ENCODE measurements around the gene ACP2. TPM values are rescaled to one million over a fixed set of nuclear protein-coding genes. Genes with fewer than 3 reads are reported as not detected.
"Not testable (repeated sequence)": the region's sequence is repeated elsewhere in the genome, so short reads cannot be mapped to it uniquely, and the experiment has no call there.

The ACP2 gene
- polyA plus RNA-seq, 1 donor = 20.9 TPM

- no peak for DNase-seq (ENCODE audit: low read depth)
These were observed 5.9 kb downstream of the ACP2 start for GRCh38 chr11:47242596-47243192.

GRCh38 chr11:47241841-47242301 is 6.7 kb downstream of the ACP2 start:
- no peak for DNase-seq (ENCODE audit: low read depth)

GRCh38 chr11:47239852-47240251 is 8.8 kb downstream of the ACP2 start:
- DNase-seq (ENCODE audit: low read depth) = no peak

- DNase-seq (ENCODE audit: low read depth) = no peak
These were observed 12.1 kb downstream of the ACP2 start for GRCh38 chr11:47236482-47236881.

GRCh38 chr11:47235163-47235562 is 13.5 kb downstream of the ACP2 start:
- DNase-seq (ENCODE audit: low read depth) = no peak

- DNase-seq (ENCODE audit: low read depth) = no peak
These were observed 13.9 kb downstream of the ACP2 start for GRCh38 chr11:47234669-47235100.

- no peak for DNase-seq (ENCODE audit: low read depth)
These were observed 14.5 kb downstream of the ACP2 start for GRCh38 chr11:47233989-47234668.

GRCh38 chr11:47233051-47233450 is 15.6 kb downstream of the ACP2 start:
- DNase-seq (ENCODE audit: low read depth) = no peak

GRCh38 chr11:47229161-47229560 is 19.5 kb downstream of the ACP2 start:
- DNase-seq (ENCODE audit: low read depth) = no peak

GRCh38 chr11:47225552-47226400 is 22.8 kb downstream of the ACP2 start:
- DNase-seq (ENCODE audit: low read depth) = no peak

- no peak for DNase-seq (ENCODE audit: low read depth)
These were observed 25.9 kb downstream of the ACP2 start for GRCh38 chr11:47222696-47223095.

- no peak for DNase-seq (ENCODE audit: low read depth)
These were observed 28.2 kb downstream of the ACP2 start for GRCh38 chr11:47220401-47220821.

- DNase-seq (ENCODE audit: low read depth) = no peak
These were observed 32.4 kb downstream of the ACP2 start for GRCh38 chr11:47216121-47216798.

- DNase-seq (ENCODE audit: low read depth) = no peak
These were observed 33.2 kb downstream of the ACP2 start for GRCh38 chr11:47215366-47215910.

- DNase-seq (ENCODE audit: low read depth) = no peak
These were observed 34.6 kb downstream of the ACP2 start for GRCh38 chr11:47213950-47214565.

GRCh38 chr11:47212938-47213337 is 35.7 kb downstream of the ACP2 start:
- DNase-seq (ENCODE audit: low read depth) = no peak

- no peak for DNase-seq (ENCODE audit: low read depth)
These were observed 40.0 kb downstream of the ACP2 start for GRCh38 chr11:47208628-47209027.

GRCh38 chr11:47208008-47208552 is 40.5 kb downstream of the ACP2 start:
- DNase-seq (ENCODE audit: low read depth) = not testable (repeated sequence)

GRCh38 chr11:47207459-47207858 is 41.2 kb downstream of the ACP2 start:
- no peak for DNase-seq (ENCODE audit: low read depth)

GRCh38 chr11:47206577-47206976 is 42.0 kb downstream of the ACP2 start:
- not testable (repeated sequence) for DNase-seq (ENCODE audit: low read depth)

- DNase-seq (ENCODE audit: low read depth) = no peak
These were observed 44.0 kb downstream of the ACP2 start for GRCh38 chr11:47204637-47204989.

All from forelimb muscle (tissue), 1 donor.